ENCODE results near the gene CAPNS1.
A peak's percentile ranks its signal among the peaks of the same experiment; 100 is the strongest.
"Not testable (repeated sequence)": the region's sequence is repeated elsewhere in the genome, so short reads cannot be mapped to it uniquely, and the experiment has no call there.

CAPNS1 gene

GRCh38 chr19:36152352-36153091, 12.7 kb downstream of the CAPNS1 start, which contains the start of gene COX7A1:
COX7A1 (minus strand) TSS chr19:36152447; CDS start chr19:36152407, 40 bp downstream.
- WGBS = 96% methylated on average over 40 of the region's 40 CpGs
- H3K27ac ChIP-seq (ENCODE audit: low read depth, low read length) = no peak within 1 kb of the TSS
- no peaks in the 10 kb centered on the region for H3K27me3 ChIP-seq (ENCODE audit: insufficient read depth, low read length)
- H3K4me1 ChIP-seq (ENCODE audit: insufficient read depth, low read length) = no peaks in the 10 kb centered on the region
- no peak within 1 kb of the TSS for H3K4me3 ChIP-seq (ENCODE audit: low read length)
- peaks cover 47% of the 10 kb centered on the region for H3K36me3 ChIP-seq (ENCODE audit: insufficient read depth, low read length)
- no peaks in the 10 kb centered on the region for H3K9me3 ChIP-seq (ENCODE audit: insufficient read depth, low read depth, low read length)
- H3K9ac ChIP-seq (ENCODE audit: low read depth, low read length) = no peak within 1 kb of the TSS

DNA sequence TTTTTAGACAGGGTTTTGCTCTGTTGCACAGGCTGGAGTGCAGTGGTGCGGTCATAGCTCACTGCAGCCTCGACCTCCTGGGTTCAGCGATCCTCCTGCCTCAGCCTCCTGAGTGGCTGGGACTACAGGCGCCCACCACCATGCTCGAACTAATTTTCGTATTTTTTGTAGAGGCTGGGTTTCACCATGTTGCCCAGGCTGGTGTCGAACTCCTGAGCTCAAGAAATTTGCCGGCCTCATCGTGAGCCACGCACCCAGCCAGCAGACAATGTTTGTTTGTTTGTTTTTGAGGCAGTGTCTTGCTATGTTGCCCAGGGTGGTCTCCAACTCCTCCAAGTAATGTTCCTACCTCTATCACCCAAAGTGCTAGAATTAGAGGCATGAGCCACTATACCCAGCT, 13.3 kb downstream of the CAPNS1 start:
- Histone ChIP-seq H3K36me3 (ENCODE audit: insufficient read depth, low read length) (peaks cover 41% of the 10 kb centered on the region), H3K27ac (ENCODE audit: low read depth, low read length) (no peak overlapping the region), H3K9me3 (ENCODE audit: insufficient read depth, low read depth, low read length) (no peaks in the 10 kb centered on the region), H3K4me1 (ENCODE audit: insufficient read depth, low read length) (no peaks in the 10 kb centered on the region), H3K27me3 (ENCODE audit: insufficient read depth, low read length) (no peaks in the 10 kb centered on the region), H3K4me3 (ENCODE audit: low read length) (no peak overlapping the region), H3K9ac (ENCODE audit: low read depth, low read length) (no peak overlapping the region)
- WGBS = 96% methylated on average over 10 of the region's 10 CpGs

DNA sequence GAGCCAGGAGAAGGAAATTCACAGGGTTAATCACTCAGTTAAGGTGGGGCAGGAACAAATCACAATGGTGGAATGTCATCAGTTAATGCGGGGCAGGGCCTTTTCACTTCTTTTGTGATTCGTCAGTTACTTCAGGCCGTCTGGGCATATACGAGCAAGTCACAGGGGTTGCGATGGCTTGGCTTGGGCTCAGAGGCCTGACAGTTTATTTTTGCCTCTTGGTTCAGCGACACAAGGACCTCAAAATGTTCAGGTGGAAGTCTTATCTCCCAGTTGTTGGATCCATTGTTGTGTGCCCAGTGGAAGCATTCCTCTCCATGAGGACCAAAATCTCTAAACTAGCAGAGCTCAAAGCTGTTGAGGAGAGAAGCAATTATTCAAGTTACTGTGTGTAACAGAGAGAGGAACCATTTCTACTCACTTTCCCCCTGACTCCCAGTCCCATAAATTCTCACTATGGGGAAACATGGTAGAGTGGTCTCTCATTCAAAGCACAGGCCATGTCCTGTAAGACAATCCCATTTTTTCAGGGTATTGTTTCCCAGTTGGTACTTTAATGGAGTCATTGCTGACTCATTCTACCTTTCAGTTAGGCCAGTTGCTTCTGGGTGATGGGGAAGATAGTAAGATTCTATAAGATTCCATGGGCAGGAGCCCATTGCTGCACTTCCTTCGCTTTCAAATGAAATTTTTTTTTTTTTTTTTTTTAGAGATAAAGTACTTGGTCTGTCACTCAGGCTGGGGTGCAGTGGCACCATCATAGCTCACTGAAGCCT, 21.1 kb downstream of the CAPNS1 start:
- no peaks in the 10 kb centered on the region for H3K9me3 ChIP-seq (ENCODE audit: insufficient read depth, low read depth, low read length)
- peaks cover 14% of the 10 kb centered on the region; the same call in 1 of the 2 replicates for H3K4me1 ChIP-seq (ENCODE audit: insufficient read depth, low read length)
- H3K27ac ChIP-seq (ENCODE audit: low read depth, low read length) = peak overlapping the region; percentile 59
- no peaks in the 10 kb centered on the region for H3K27me3 ChIP-seq (ENCODE audit: insufficient read depth, low read length)
- H3K9ac ChIP-seq (ENCODE audit: low read depth, low read length) = peak overlapping the region; percentile 5; the same call in 1 of the 2 replicates
- H3K36me3 ChIP-seq (ENCODE audit: insufficient read depth, low read length) = peaks cover 7% of the 10 kb centered on the region; the same call in 1 of the 2 replicates
- 49% methylated on average over 7 of the region's 7 CpGs for WGBS
- H3K4me3 ChIP-seq (ENCODE audit: low read length) = no peak overlapping the region

- Histone ChIP-seq H3K27me3 (ENCODE audit: insufficient read depth, low read length) (no peaks in the 10 kb centered on the region), H3K4me1 (ENCODE audit: insufficient read depth, low read length) (peaks cover 14% of the 10 kb centered on the region; the same call in 1 of the 2 replicates), H3K9ac (ENCODE audit: low read depth, low read length) (no peak overlapping the region), H3K36me3 (ENCODE audit: insufficient read depth, low read length) (peaks cover 7% of the 10 kb centered on the region; the same call in 1 of the 2 replicates), H3K4me3 (ENCODE audit: low read length) (no peak overlapping the region), H3K9me3 (ENCODE audit: insufficient read depth, low read depth, low read length) (no peaks in the 10 kb centered on the region), H3K27ac (ENCODE audit: low read depth, low read length) (no peak overlapping the region)
- 97% methylated on average over 12 of the region's 12 CpGs for WGBS
Observed at GRCh38 chr19:36163813-36164212, 23.9 kb downstream of the CAPNS1 start.

GRCh38 chr19:36169084-36169760, 29.4 kb downstream of the CAPNS1 start:
- Histone ChIP-seq H3K27ac (ENCODE audit: low read depth, low read length) (no peak overlapping the region), H3K27me3 (ENCODE audit: insufficient read depth, low read length) (no peaks in the 10 kb centered on the region), H3K4me1 (ENCODE audit: insufficient read depth, low read length) (no peaks in the 10 kb centered on the region), H3K36me3 (ENCODE audit: insufficient read depth, low read length) (no peaks in the 10 kb centered on the region), H3K9me3 (ENCODE audit: insufficient read depth, low read depth, low read length) (no peaks in the 10 kb centered on the region), H3K4me3 (ENCODE audit: low read length) (no peak overlapping the region), H3K9ac (ENCODE audit: low read depth, low read length) (no peak overlapping the region)
- WGBS = 91% methylated on average over 9 of the region's 9 CpGs

- no peak overlapping the region for H3K4me3 ChIP-seq (ENCODE audit: low read length)
- H3K9me3 ChIP-seq (ENCODE audit: insufficient read depth, low read depth, low read length) = no peaks in the 10 kb centered on the region
- H3K27ac ChIP-seq (ENCODE audit: low read depth, low read length) = no peak overlapping the region
- H3K4me1 ChIP-seq (ENCODE audit: insufficient read depth, low read length) = no peaks in the 10 kb centered on the region
- no peaks in the 10 kb centered on the region for H3K36me3 ChIP-seq (ENCODE audit: insufficient read depth, low read length)
- no peaks in the 10 kb centered on the region for H3K27me3 ChIP-seq (ENCODE audit: insufficient read depth, low read length)
- WGBS = 93% methylated on average over 5 of the region's 5 CpGs
- H3K9ac ChIP-seq (ENCODE audit: low read depth, low read length) = no peak overlapping the region
Observed at GRCh38 chr19:36172852-36173251, 33.0 kb downstream of the CAPNS1 start.

DNA sequence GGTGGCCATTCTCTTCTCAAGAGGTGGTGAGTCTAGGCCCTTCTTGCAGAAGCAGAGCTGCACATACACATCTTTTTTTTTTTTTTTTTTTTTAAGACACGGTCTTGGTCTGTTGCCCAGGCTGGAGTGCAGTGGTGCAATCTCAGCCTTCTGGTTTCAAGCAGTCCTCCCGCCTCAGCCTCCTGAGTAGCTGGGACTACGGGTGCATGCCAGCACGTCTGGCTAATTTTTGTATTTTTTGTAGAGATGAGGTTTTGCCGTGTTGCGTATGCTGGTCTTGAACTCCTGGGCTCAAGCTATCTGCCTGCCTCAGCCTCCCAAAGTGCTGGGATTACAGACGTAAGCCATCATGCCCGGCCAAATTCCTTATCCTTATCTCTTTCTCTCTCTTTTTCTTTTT, 34.0 kb downstream of the CAPNS1 start:
- not testable (repeated sequence) for H3K4me1 ChIP-seq (ENCODE audit: insufficient read depth, low read length); H3K27me3 ChIP-seq (ENCODE audit: insufficient read depth, low read length); H3K9me3 ChIP-seq (ENCODE audit: insufficient read depth, low read depth, low read length); H3K4me3 ChIP-seq (ENCODE audit: low read length); H3K9ac ChIP-seq (ENCODE audit: low read depth, low read length); H3K36me3 ChIP-seq (ENCODE audit: insufficient read depth, low read length); H3K27ac ChIP-seq (ENCODE audit: low read depth, low read length)
- 93% methylated on average over 8 of the region's 8 CpGs for WGBS

- not testable (repeated sequence) for H3K36me3 ChIP-seq (ENCODE audit: insufficient read depth, low read length); H3K27me3 ChIP-seq (ENCODE audit: insufficient read depth, low read length); H3K9me3 ChIP-seq (ENCODE audit: insufficient read depth, low read depth, low read length); H3K9ac ChIP-seq (ENCODE audit: low read depth, low read length); H3K4me3 ChIP-seq (ENCODE audit: low read length); H3K27ac ChIP-seq (ENCODE audit: low read depth, low read length)
- peaks cover 14% of the 10 kb centered on the region; the same call in 1 of the 2 replicates for H3K4me1 ChIP-seq (ENCODE audit: insufficient read depth, low read length)
- 75% methylated on average over 2 of the region's 2 CpGs for WGBS
Observed at GRCh38 chr19:36179077-36179476, 39.2 kb downstream of the CAPNS1 start.

DNA sequence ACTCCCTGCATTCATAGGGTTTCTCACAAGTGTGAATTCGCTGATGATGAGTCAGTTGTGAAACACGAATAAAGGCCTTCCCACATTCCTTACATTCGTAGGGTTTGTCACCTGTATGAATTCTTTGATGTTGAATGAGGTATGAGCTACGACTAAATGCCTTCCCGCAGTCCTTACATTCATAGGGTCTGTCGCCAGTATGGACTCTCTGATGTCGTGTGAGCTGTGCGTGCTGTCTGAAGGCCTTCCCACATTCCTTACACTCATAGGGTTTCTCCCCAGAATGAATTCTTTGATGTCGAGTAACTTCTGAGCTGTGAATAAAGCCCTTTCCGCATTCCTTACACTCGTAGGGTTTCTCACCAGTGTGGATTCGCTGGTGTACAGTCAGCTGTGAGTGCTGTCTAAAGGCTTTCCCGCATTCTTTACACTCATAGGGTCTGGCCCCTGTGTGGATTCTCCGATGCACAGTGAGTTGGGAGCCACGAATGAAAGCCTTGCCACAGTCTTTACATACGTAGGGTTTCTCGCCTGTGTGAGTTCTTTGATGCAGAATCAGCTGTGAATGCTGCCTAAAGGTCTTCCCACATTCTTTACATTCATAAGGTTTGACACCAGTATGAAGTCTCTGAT, 42.9 kb downstream of the CAPNS1 start:
- H3K9ac ChIP-seq (ENCODE audit: low read depth, low read length) = peak overlapping the region; percentile 54; the same call in 1 of the 2 replicates
- peaks cover 5% of the 10 kb centered on the region; the same call in 1 of the 2 replicates for H3K36me3 ChIP-seq (ENCODE audit: insufficient read depth, low read length)
- 68% methylated on average over 17 of the region's 17 CpGs for WGBS
- no peaks in the 10 kb centered on the region for H3K9me3 ChIP-seq (ENCODE audit: insufficient read depth, low read depth, low read length)
- peaks cover 14% of the 10 kb centered on the region; the same call in 1 of the 2 replicates for H3K4me1 ChIP-seq (ENCODE audit: insufficient read depth, low read length)
- H3K27me3 ChIP-seq (ENCODE audit: insufficient read depth, low read length) = no peaks in the 10 kb centered on the region
- H3K4me3 ChIP-seq (ENCODE audit: low read length) = no peak overlapping the region
- H3K27ac ChIP-seq (ENCODE audit: low read depth, low read length) = peak overlapping the region; percentile 73

DNA sequence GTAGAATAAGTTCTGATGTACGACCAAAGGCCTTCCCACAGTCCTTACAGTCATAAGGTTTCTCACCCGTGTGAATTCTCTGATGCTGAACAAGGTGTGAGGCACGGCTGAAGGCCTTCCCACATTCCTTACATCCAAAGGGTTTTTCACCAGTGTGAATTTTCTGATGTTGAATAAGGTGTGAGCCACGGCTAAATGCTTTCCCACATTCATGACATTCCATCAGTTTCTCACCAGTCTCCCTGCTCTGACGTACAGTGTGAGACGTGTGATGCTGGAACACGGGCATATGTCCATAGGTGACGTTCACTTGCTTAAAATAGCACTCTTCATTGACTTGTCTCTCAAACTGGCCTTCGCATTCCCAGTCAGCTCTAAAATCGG, 43.4 kb downstream of the CAPNS1 start:
- no peaks in the 10 kb centered on the region for H3K27me3 ChIP-seq (ENCODE audit: insufficient read depth, low read length)
- no peak overlapping the region for H3K4me3 ChIP-seq (ENCODE audit: low read length)
- peaks cover 14% of the 10 kb centered on the region; the same call in 1 of the 2 replicates for H3K4me1 ChIP-seq (ENCODE audit: insufficient read depth, low read length)
- peak overlapping the region; percentile 73 for H3K27ac ChIP-seq (ENCODE audit: low read depth, low read length)
- H3K36me3 ChIP-seq (ENCODE audit: insufficient read depth, low read length) = peaks cover 5% of the 10 kb centered on the region; the same call in 1 of the 2 replicates
- peak overlapping the region; percentile 54; the same call in 1 of the 2 replicates for H3K9ac ChIP-seq (ENCODE audit: low read depth, low read length)
- 85% methylated on average over 10 of the region's 10 CpGs for WGBS
- H3K9me3 ChIP-seq (ENCODE audit: insufficient read depth, low read depth, low read length) = no peaks in the 10 kb centered on the region
